ENCODE data around the gene KIF6.

KIF6 gene

GRCh38 chr6:39411465-39411864, 313.7 kb downstream of the KIF6 start:
- DNase-seq (ENCODE audit: low read depth in 1 of 2, low spot score in 1 of 2), result no peak
- no peak overlapping the region for H3K4me3 ChIP-seq (replicated peaks; ENCODE audit: insufficient read depth, low read length)
- TF ChIP-seq CTCF (IDR thresholded peaks at IDR 0.05; ENCODE audit: insufficient read depth, low read length), result no peak
- TF ChIP-seq GABPA (IDR thresholded peaks at IDR 0.05; ENCODE audit: low read depth), result no peak
- TF ChIP-seq REST (IDR thresholded peaks at IDR 0.05; ENCODE audit: insufficient replicate concordance, low read depth), result no peak
- TF ChIP-seq POLR2AphosphoS5 (IDR thresholded peaks at IDR 0.05; ENCODE audit: low read depth), result no peak
- no peak for TF ChIP-seq SPI1 (IDR thresholded peaks at IDR 0.05; ENCODE audit: borderline replicate concordance, low read depth)
- peaks cover 2% of the 10 kb centered on the region for H3K27me3 ChIP-seq (ENCODE audit: insufficient read depth, poor library complexity, severe bottlenecking)
- H3K27ac ChIP-seq (replicated peaks), result no peak overlapping the region

GRCh38 chr6:39411001-39411400, 314.2 kb downstream of the KIF6 start:
- no peak for DNase-seq (ENCODE audit: low read depth in 1 of 2, low spot score in 1 of 2)
- H3K27me3 ChIP-seq (ENCODE audit: insufficient read depth, poor library complexity, severe bottlenecking), result peaks cover 2% of the 10 kb centered on the region
- TF ChIP-seq CTCF (IDR thresholded peaks at IDR 0.05; ENCODE audit: insufficient read depth, low read length) (no peak), POLR2AphosphoS5 (IDR thresholded peaks at IDR 0.05; ENCODE audit: low read depth) (no peak), SPI1 (IDR thresholded peaks at IDR 0.05; ENCODE audit: borderline replicate concordance, low read depth) (no peak), GABPA (IDR thresholded peaks at IDR 0.05; ENCODE audit: low read depth) (no peak), REST (IDR thresholded peaks at IDR 0.05; ENCODE audit: insufficient replicate concordance, low read depth) (no peak)
- no peak overlapping the region for H3K27ac ChIP-seq (replicated peaks)
- H3K4me3 ChIP-seq (replicated peaks; ENCODE audit: insufficient read depth, low read length), result no peak overlapping the region

- no peak for TF ChIP-seq SPI1 (IDR thresholded peaks at IDR 0.05; ENCODE audit: borderline replicate concordance, low read depth)
- TF ChIP-seq POLR2AphosphoS5 (IDR thresholded peaks at IDR 0.05; ENCODE audit: low read depth), result no peak
- no peak for TF ChIP-seq CTCF (IDR thresholded peaks at IDR 0.05; ENCODE audit: insufficient read depth, low read length)
- no peak for TF ChIP-seq GABPA (IDR thresholded peaks at IDR 0.05; ENCODE audit: low read depth)
- no peak for TF ChIP-seq REST (IDR thresholded peaks at IDR 0.05; ENCODE audit: insufficient replicate concordance, low read depth)
- peaks cover 2% of the 10 kb centered on the region for H3K27me3 ChIP-seq (ENCODE audit: insufficient read depth, poor library complexity, severe bottlenecking)
- H3K27ac ChIP-seq (replicated peaks), result no peak overlapping the region
- DNase-seq (ENCODE audit: low read depth in 1 of 2, low spot score in 1 of 2), result no peak
- no peak overlapping the region for H3K4me3 ChIP-seq (replicated peaks; ENCODE audit: insufficient read depth, low read length)
Measured at GRCh38 chr6:39409889-39410288, 315.3 kb downstream of the KIF6 start.
